HG02884 (cell line): ENCODE data around the gene HERPUD1.
A peak's percentile ranks its signal among the peaks of the same experiment; 100 is the strongest.
"Not testable (repeated sequence)": the region's sequence is repeated elsewhere in the genome, so short reads cannot be mapped to it uniquely, and the experiment has no call there.

Source experiments
- ATAC-seq: cut with Tn5 transposase; IDR thresholded peaks from one replicate; pipeline ENCODE4 v1.9.1; 2021; ENCODE audit warnings: mild to moderate bottlenecking, moderate library complexity; ENCODE audit not compliant: unreplicated experiment

Gene HERPUD1

DNA sequence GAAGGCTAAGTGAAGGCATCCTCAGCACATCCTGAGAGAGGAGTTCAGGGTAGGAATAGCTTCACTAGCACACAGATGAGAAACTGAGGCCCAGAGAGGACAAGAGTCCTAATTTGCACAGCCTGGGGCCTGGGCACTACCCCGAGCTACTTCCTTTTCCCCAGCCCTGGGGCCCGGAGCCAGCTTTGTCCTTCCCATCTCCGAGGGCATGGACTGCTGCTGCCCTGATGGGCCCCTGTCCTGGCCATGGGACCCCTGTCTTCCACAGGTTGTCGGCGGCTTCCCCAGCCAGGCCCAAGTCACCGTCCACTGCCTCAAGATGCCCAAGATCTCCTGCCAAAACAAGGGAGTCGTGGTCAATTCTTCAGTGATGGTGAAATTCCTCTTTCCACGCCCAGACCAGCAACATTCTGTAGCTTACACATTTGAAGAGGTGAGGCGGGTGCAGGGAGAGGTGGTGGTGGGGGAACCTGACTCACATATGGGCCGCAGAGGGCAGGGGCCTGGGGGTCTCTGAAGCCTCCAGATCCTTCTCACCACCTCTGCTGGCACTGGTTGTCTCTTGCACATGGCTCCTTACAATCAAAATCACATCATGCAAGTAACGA, 46.0 kb downstream of the HERPUD1 start:
- no peak for ATAC-seq

DNA sequence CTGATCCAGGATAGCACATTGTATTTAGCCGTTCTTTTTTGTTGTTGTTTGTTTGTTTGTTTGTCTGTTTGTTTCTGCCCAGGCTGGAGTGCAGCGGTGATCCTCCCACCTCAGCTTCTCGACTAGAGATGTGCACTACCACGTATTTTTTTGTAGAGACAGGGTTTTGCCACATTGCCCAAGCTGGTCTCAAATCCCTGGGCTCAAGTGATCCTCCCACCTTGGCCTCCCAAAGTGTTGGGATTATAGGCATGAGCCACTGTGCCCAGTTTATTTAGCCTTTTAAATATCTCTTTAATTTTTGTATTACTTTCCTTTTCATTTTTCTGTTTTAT, 48.2 kb downstream of the HERPUD1 start:
- ATAC-seq, result no peak

DNA sequence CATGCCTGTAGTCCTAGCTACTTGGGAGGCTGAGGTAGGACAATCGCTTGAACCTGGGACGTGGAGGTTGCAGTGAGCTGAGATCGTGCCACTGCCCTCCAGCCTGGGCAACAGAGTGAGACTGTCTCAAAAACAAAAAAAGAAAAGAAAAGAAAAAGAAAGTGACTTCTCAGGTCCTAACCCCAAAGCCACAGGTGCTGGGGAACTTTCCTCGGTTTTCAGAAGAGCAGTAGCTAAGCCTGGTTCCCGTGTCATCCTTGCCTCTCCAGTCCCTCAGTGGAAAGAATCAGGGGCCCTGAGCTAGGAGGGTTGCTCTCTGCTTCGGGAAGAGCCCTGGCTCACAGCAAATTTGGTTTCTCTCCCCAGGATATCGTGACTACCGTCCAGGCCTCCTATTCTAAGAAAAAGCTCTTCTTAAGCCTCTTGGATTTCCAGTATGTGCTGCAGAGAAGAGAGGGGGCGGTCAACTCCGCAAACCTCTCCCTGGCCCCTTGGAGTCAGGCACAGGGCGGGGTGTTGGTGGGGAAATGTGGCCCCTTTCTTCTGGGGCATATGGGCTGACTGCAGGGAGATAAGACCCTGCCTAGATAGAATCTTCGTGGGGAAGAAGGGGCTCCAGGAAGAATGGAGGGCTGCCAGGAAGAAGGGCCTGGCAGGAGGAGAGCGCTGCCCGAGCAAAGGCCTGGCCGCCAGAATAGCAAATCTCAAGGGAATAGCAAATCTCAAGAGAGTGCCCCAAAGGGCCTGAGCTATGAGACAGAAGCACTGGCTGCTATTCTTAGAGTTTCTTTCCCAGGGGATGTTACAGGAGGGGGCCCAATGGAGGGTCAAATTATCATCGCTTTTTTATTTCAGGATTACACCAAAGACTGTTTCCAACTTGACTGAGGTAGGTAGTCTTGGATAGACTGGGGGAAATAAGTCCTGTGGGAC, 49.1 kb downstream of the HERPUD1 start:
- ATAC-seq, result no peak

DNA sequence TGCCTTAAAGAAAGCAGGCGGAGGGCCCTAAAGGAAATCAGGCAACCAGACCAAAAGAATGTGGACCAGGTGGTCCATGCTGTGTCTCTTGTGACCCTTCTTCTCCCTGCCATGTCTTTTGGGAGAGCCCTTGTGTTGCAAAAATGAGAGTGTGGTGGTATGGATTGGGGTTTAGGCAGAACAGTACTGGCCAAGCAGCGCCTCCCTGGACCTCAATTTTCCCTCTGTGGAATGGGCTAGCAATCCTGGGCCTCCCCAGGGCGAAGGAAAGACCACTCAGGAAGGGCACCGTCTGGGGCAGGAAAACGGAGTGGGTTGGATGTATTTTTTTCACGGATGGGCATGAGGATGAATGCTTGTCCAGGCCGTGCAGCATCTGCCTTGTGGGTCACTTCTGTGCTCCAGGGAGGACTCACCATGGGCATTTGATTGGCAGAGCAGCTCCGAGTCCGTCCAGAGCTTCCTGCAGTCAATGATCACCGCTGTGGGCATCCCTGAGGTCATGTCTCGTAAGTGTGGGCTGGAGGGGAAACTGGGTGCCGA, 49.9 kb downstream of the HERPUD1 start:
- ATAC-seq, result no peak

DNA sequence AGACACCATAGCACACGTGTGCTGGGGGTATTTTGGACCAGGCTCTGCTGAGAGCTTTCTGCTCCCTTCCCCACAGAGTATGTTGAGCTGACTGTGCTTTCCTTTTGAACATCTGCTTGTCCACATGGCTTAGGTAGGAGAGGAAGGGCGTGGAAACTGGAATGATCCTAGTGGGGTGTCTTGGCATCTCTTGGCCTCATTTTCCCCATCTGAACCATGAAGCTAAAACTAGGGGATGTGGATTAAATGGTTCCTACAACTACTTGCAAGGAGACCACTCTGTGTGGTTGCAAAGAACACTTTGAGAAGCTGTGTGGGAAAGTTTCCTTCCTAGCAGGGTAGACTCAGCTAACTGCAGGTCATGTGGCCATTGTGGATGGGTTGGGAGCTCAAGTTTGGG, 50.8 kb downstream of the HERPUD1 start:
- ATAC-seq, result no peak

DNA sequence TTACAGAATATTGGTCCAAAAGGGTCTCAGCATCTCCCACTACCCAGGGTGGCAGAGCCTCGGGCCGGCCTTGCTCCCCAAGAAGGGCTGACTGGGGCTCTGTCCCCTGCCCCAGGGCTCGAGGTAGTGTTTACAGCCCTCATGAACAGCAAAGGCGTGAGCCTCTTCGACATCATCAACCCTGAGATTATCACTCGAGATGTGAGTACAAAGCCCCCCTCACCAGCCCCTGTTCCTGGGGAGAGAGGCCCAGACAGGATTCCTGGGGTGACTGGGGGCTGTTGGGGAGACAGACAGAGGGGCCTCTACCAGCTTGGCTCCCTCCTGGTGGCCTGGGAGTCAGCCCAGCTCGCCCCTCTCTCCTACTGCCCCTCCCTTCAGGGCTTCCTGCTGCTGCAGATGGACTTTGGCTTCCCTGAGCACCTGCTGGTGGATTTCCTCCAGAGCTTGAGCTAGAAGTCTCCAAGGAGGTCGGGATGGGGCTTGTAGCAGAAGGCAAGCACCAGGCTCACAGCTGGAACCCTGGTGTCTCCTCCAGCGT, 51.3 kb downstream of the HERPUD1 start:
- no peak for ATAC-seq

DNA sequence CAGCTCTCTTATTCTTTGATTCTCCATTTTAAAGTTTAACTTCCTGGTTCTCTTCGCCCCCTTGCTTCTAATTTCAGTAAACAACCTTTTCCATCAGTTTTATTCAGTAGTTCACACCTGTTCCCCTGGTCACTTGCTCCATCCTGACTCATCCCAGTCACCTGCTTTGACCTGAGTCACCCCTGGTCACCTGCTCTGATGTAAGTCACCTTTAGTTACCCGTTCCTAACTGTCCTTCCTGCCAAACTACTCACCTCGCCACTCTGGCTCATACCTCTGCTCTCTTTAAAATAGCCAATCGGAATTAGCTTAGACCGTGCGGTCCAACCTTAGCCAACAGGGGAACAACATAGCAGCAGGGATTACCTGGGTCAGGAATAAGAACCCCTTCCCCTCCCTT, 52.7 kb downstream of the HERPUD1 start:
- no peak for ATAC-seq

DNA sequence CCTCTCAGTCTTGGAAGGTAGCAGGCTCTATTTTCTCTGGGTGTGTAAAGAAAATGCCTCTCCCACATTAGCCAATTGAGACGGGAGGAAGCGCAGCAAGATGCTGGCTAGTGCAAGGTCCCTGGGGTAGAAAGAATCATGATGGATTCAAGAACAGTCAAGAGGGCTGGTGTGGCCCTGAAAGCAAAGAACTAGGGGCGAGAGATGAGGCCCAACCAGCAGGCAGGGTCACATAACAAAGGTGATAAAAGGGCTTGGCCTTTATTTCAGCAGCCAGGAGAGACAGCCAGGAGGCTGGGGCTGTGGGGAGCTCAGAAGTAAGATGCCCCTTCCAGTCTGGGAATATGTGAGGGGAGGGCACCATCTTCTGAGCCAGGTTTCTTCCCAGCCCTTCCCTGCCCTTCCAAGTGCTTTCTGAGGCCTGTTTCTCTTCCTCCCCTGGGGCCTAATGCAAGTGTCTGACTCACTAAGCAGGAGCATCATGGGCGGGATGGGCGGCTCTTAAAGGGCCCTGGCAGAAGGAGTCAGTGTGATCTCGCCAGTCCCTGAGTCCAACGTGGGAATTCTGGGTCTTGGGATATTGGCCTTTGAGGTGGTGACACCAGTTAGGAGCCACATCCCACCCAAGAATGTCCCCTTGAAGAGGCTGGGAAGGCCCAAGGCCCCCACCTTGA, 53.5 kb downstream of the HERPUD1 start:
- ATAC-seq, result no peak

DNA sequence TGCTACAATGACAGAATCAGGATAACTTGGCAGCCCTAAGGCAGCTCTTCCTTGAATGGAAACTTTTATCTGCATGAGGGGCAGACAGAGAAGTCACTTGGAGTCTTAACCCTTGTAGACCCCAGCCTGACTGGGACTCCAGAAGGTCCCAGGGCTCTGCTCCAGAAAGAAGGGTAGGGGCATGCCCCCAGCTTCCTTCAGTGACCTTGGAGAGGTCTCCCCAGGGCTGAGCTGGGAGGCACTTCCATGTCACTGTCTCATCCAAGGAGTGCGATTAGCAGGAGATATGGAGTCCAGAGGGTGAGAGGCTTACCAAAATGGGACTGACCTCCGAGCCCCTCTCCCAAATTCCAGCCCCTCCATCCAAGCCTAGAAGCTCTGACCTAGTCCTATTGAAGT, 54.0 kb downstream of the HERPUD1 start:
- ATAC-seq, result no peak

DNA sequence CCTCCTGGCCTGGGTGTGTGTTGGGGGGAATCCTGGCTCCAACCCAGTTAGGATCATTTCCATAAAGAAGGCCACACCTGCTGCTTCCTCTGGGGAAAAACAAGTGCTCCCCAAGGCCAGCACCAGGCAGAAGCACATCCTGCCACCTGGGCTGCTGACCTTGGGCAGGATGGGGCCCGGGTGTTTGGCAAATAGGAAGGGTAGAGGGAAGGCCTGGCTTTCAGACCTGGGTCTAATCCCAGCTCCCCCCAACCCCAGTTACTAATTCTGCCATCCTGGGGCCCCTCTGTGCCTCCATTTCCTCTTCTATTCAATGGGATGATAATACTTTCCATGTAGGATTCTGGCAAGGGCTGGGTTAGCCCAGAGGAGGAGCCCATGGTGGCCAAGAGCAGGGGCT, 54.4 kb downstream of the HERPUD1 start:
- ATAC-seq, result no peak

DNA sequence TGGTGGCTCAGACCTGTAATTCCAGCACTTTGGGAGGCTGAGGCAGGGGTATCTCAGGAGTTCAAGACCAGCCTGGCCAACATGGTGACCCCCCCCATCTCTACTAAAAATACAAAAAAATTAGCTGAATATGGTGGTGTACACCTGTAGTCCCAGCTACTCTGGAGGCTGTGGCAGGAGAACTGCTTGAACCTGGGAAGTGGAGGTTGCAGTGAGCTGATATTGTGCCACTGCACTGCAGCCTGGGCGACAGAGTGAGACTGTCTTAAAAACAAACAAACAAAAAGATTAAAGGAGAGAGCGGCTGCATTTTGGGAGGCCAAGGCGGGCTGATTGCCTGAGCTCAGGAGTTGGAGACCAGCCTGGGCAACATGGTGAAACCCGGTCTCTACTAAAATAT, 55.0 kb downstream of the HERPUD1 start:
- not testable (repeated sequence) for ATAC-seq

DNA sequence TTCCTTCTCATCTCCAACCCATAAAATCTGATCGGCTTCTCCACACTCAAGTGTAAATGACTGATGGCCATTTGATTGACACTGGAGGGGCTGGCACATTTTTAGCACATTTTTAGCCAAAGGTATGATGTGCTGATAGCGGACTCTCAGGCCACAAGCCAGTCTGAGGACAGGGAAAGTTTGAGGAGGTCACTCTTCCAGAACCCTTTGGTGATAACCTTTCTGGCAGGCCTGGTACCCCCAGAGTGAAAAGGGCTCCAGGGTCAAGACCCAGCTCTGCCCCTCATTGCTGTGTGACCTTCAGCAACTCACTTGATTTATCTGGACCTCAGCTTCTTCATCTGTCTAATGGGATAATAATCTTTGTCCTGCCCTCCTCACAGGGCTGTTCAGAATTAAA, 55.8 kb downstream of the HERPUD1 start:
- no peak for ATAC-seq

DNA sequence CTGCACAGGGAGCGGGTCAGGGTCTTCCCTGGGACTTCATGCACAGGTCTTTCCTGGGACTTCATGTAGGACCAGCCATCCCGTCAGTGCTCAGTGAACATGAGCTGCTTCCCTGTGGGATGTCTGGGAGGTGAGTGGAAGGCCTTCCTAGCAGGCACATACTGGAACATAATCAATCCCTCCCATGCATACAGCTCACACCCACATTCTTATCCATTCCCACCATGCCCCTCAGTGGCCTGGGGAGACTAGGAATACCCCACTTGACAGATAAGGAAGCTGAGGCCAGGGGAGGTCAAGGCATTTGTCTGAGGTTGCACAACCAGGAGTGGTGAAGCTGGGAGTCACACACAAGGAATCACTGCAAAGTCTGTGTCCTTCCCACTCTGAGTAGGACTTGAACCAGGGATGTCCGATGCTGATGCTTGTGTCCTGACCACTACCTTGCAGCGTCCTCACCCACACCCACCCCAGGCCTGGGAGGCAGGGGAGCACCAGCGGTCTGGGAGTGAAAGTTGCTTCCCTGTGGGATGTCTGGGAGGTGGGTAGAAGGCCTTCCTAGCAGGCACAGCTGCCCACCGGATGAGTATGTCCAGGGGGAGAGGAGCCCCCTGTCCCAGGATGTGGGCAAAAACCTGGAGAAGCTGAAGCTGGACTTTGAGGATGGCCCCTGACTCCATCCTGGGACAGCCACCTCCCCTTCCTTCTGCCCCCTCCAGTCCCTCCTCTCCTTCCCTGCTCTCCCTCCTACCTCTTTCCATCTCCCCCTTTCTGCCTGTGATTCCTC, 56.4 kb downstream of the HERPUD1 start:
- ATAC-seq, result no peak

DNA sequence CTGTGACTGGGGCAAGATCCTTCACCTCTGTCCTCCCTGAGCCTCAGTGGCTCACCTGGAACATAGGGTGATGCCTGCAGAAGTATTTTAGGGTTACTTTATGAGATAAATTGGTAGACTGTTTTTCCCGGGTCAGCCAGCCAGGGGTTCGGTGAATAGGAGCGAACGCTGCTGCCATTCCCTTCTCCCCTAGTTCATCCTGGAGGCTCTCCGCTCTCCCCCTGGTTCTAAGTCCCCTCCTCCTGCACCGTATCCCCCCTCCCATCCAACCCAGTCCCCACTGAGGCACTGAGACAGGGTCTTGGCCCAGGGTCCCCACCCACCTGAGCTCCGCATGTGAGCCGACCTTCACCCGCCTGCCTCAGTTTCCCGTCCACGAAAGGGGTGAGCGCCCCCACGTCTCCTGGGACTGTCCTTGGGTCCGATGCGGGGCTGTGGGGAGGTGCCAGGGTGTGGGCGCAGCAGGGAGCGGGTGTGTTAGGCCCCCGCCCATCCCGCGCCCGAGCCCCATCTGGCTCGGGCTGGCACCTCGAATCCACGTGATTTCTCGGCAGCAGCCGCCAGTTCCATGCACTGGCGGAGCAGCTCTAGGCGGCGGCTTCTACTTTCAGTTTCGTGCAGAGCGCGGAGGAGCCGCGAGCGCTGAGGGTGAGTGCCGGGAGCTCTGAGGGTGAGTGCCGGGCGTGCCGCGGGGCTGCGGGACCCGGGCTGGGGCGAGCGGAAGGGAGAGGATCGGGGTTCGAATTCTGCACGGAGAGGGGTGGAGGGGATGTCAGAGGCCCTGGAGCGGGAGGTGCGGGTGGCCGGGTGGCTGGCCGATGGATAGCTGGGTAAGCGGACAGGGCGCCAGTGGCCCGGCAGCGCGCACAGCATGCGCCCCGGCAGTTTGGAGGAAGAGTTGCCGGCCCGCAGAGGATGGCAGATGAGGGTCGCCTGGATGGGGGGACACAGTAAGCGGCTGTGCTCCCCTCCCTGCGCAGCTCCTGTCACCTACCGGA, 57.3 kb downstream of the HERPUD1 start, which contains the start of gene NLRC5:
Gene NLRC5 (plus strand): TSS at position 610 of the 998 bp plus-strand sequence. CDS start 31,156 bp downstream, outside the sequence.
- ATAC-seq, result peak; percentile 71

DNA sequence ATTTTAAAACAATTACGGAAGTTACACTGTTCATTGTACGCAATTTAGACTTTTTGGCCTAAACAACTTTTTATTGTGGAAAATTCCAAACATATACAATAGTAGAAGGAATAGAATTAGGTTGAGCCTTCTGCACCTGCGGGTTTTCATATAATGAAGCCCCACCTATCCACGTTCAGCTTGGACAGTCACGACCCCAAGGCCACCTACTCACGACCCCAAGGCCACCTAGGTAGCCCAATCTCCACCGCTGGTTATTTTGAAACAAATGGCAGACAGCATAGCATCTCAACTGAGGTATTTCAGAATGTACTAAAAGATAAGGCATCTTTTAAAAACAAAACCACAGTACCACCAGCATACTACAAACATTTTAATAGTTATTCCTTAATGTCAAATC, 58.0 kb downstream of the HERPUD1 start:
- no peak for ATAC-seq

DNA sequence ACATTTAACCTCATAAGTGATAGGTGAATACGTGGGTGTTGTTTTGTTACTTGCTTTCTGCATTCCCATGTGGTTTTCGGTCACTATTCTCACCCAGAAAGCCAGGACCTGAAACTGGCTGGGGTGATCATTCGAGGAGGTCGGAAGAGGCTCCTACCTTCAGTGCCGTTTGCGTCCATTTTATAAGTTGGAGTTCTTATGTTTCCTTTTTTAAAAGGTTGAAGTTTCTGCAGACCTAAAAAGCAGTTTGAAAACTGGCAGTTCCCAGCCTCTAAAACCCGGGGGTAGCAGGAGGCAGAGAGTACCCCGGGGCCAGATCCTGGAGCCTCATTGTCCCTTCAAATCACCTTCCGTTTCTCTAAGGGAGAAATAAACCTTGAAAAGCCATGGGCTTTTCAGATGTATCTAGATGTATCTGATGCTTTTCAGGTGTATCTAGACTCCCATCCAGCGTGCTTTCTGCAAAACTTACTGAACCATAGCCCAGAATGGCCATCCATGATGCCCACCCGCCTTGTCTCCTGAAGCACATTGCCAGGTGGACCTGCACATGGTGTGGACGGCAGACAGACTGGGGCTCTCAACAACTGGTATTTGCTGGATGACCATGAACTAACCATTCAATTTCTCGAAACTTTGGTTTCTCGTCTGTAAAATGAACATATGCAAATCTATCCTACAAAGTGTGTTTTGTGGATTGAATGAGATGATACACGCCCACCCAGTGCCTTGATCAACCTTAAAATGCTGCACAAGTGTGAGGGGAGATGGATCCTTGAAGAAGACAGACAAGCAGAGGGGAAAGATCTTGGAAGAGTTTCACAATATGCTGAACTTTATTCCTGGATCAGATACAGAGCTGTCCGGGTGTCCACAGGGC, 58.7 kb downstream of the HERPUD1 start:
- ATAC-seq, result no peak

DNA sequence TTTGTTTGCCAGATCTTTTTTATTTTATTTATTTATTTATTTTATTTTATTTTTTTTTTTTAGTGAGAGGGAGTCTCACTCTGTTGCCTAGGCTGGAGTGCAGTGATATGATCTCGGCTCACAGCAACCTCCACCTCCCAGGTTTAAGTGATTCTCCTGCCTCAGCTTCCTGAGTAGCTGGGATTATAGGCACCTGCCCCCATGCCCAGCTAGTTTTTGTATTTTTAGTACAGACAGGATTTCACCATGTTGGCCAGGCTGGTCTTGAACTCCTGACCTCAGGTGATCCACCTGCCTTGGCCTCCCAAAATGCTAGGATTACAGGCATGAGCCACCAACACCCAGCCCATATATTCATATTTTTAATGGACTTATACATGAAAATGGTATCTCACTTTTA, 60.5 kb downstream of the HERPUD1 start:
- not testable (repeated sequence) for ATAC-seq

DNA sequence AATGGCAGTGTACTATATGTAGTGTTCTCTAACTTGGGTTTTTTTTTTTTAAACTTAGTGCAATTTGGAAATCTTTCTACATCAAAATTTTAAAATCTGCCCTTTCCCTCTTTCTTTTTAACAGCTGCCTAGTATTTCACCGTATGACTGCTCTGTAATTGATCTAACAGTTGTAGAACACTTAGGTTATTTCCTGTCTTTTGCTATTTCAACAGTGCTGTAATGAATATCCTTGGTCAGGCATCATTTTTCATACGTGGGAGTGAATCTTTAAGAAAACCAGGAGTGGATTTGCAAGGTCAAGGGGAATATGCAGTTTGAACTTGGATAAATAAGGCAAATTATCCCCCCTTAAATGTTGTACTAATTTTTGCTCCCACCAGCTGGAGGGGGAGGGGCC, 61.3 kb downstream of the HERPUD1 start:
- no peak for ATAC-seq
